HG03439 (cell line): ENCODE results near the gene SYTL2.

ENCODE experiments used
- ATAC-seq: cut with Tn5 transposase; IDR thresholded peaks from one replicate; pipeline ENCODE4 v1.9.1; 2021; ENCODE audit warnings: mild to moderate bottlenecking, moderate library complexity; ENCODE audit not compliant: unreplicated experiment

SYTL2 gene

GRCh38 chr11:85737738-85738137 lies 73.2 kb downstream of the SYTL2 start:
- no peak for ATAC-seq

GRCh38 chr11:85735876-85736460 lies 75.0 kb downstream of the SYTL2 start:
- no peak for ATAC-seq

- no peak for ATAC-seq
Measured at GRCh38 chr11:85732965-85733364, 78.0 kb downstream of the SYTL2 start.

- no peak for ATAC-seq
Measured at GRCh38 chr11:85726381-85726780, 84.6 kb downstream of the SYTL2 start.

- ATAC-seq = no peak
Measured at GRCh38 chr11:85725510-85726258, 85.3 kb downstream of the SYTL2 start.

GRCh38 chr11:85724748-85725465 lies 86.0 kb downstream of the SYTL2 start:
- no peak for ATAC-seq

GRCh38 chr11:85723088-85723487 lies 87.9 kb downstream of the SYTL2 start:
- no peak for ATAC-seq

- ATAC-seq = no peak
Measured at GRCh38 chr11:85721191-85721590, 89.8 kb downstream of the SYTL2 start.

- no peak for ATAC-seq
Measured at GRCh38 chr11:85718991-85719807, 91.7 kb downstream of the SYTL2 start.

GRCh38 chr11:85718126-85718943 lies 92.6 kb downstream of the SYTL2 start:
- ATAC-seq = no peak

GRCh38 chr11:85717429-85717828 lies 93.5 kb downstream of the SYTL2 start:
- ATAC-seq = no peak

- no peak for ATAC-seq
Measured at GRCh38 chr11:85712953-85713352, 98.0 kb downstream of the SYTL2 start.

- no peak for ATAC-seq
Measured at GRCh38 chr11:85710917-85711316, 100.0 kb downstream of the SYTL2 start.

- no peak for ATAC-seq
Measured at GRCh38 chr11:85709941-85710702, 100.8 kb downstream of the SYTL2 start.

- ATAC-seq = no peak
Measured at GRCh38 chr11:85705800-85706199, 105.1 kb downstream of the SYTL2 start.

GRCh38 chr11:85704967-85705366 lies 106.0 kb downstream of the SYTL2 start:
- no peak for ATAC-seq

- ATAC-seq = no peak
Measured at GRCh38 chr11:85699957-85700741, 110.8 kb downstream of the SYTL2 start.

GRCh38 chr11:85698195-85698594 lies 112.7 kb downstream of the SYTL2 start:
- ATAC-seq = no peak

- ATAC-seq = no peak
Measured at GRCh38 chr11:85697747-85698146, 113.2 kb downstream of the SYTL2 start.
